Uterus (tissue), 4 donors: ENCODE data around the gene SLC22A2. TPM values are rescaled to one million over a fixed set of nuclear protein-coding genes. Genes with fewer than 3 reads are reported as not detected.

Experiments used
- DNase-seq, 2 donors: peaks; one replicate each; pipeline ENCODE4 v3.0.0-alpha.2; 2019 to 2020
- H3K27ac ChIP-seq, 2 donors: fragments of 200-600 bp; sonication (generic); 1 replicate in 1 of 2; 2 replicates in 1 of 2; pipeline ENCODE4 v1.5.1; 2016 to 2018
- H3K27me3 ChIP-seq, 2 donors: fragments of 200-600 bp; sonication (generic); one replicate each; pipeline ENCODE4 v1.5.1; 2018 to 2019; ENCODE audit warnings: control low read depth in 1 of 2
- H3K36me3 ChIP-seq, 2 donors: fragments of 200-600 bp; sonication (generic); one replicate each; pipeline ENCODE4 v1.5.1; 2019; ENCODE audit warnings: control low read depth in 1 of 2
- H3K4me1 ChIP-seq, 2 donors: fragments of 200-600 bp; sonication (generic); one replicate each; pipeline ENCODE4 v1.5.1; 2018 to 2019; ENCODE audit warnings: control low read depth in 1 of 2
- H3K4me3 ChIP-seq, 2 donors: fragments of 200-600 bp; sonication (generic); 1 replicate in 1 of 2; 2 replicates in 1 of 2; pipeline ENCODE4 v1.5.1; 2018 to 2019; ENCODE audit warnings: mild to moderate bottlenecking in 1 of 2
- H3K9me3 ChIP-seq, 2 donors: fragments of 200-600 bp; sonication (generic); one replicate each; pipeline ENCODE4 v1.5.1; 2019; ENCODE audit warnings: control low read depth in 1 of 2
- POLR2A ChIP-seq, 2 donors: fragments of 450-650 bp; IDR thresholded peaks; one replicate each; pipeline ENCODE4 v1.6.1; 2016; ENCODE audit warnings: antibody characterized with exemption in 2 of 2, mild to moderate bottlenecking in 1 of 2, moderate library complexity in 1 of 2
- intact Hi-C: fragments of 100-400 bp; cut with DNase I; formaldehyde crosslinking; loops from one replicate; pipeline ENCODE4 v1.15.1; 2023; ENCODE audit warnings: low total_unique reads
- total RNA-seq, 4 donors: library from RNA; depleted of rRNA in 3 of 4; stranded (reverse); fragments of >200 nt in 3 of 4; gene quantifications; one replicate each; pipeline versions ENCODE4 v1.1.0 to v1.2.4, GENCODE V29; 2014 to 2023
- TF ChIP-seq, protein P1 (sequence below), 4 experiments: fragments of 200-600 bp in 2 of 4; fragments of 450-650 bp in 2 of 4; sonication (generic) in 2 of 4; IDR thresholded peaks; one replicate each; pipeline ENCODE4 v1.5.1; 2016 to 2019; ENCODE audit warnings: antibody characterized with exemption in 4 of 4, mild to moderate bottlenecking in 2 of 4, moderate library complexity in 1 of 4
- donor health status: DM: yes; HTN: yes; CAD: no.

SLC22A2 gene
- total RNA-seq, 4 donors from 2014 or later, result 0.21 TPM; not detected in 3

DNA sequence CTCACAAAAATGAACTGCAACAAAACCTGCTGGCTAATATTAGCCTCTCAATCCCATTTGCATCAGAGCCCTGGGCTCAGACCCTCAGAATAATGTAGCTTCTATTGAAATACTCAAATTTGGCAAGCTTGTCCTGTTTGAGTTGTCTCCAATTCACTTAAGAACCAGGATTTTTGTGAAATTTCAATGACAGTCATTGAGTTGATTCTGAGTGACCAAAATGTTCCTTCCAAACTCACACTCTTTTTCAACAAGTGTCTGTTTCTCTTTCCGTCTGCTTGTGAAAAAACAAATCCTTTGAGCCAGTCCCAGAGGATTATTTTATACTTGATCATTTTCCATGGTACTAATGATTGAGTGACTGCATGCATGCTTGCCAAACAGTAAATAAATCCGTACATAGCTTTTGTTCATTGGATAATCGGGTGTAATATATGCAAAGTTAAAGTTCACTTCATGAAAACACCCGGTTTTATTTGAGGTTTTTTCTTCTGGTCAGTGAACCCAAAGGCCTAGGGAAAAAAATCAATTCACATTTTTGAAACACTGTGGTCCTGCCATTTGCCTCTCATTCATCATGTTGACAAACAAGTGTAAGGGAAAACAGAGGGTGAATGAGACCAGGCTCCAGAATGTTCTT, 16.4 kb upstream of the SLC22A2 start:
- Histone ChIP-seq H3K4me3 (no peak overlapping the region), H3K4me1 (no peaks in the 10 kb centered on the region), H3K27me3 (no peaks in the 10 kb centered on the region), H3K9me3 (no peaks in the 10 kb centered on the region), H3K27ac (no peak overlapping the region), H3K36me3 (no peaks in the 10 kb centered on the region)
- intact Hi-C loops, result no loop called here
- no peak for TF ChIP-seq POLR2A (IDR thresholded peaks at IDR 0.05)
- TF ChIP-seq, protein P1, sequence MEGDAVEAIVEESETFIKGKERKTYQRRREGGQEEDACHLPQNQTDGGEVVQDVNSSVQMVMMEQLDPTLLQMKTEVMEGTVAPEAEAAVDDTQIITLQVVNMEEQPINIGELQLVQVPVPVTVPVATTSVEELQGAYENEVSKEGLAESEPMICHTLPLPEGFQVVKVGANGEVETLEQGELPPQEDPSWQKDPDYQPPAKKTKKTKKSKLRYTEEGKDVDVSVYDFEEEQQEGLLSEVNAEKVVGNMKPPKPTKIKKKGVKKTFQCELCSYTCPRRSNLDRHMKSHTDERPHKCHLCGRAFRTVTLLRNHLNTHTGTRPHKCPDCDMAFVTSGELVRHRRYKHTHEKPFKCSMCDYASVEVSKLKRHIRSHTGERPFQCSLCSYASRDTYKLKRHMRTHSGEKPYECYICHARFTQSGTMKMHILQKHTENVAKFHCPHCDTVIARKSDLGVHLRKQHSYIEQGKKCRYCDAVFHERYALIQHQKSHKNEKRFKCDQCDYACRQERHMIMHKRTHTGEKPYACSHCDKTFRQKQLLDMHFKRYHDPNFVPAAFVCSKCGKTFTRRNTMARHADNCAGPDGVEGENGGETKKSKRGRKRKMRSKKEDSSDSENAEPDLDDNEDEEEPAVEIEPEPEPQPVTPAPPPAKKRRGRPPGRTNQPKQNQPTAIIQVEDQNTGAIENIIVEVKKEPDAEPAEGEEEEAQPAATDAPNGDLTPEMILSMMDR (IDR thresholded peaks at IDR 0.05), result no peak
- no peak for DNase-seq

DNA sequence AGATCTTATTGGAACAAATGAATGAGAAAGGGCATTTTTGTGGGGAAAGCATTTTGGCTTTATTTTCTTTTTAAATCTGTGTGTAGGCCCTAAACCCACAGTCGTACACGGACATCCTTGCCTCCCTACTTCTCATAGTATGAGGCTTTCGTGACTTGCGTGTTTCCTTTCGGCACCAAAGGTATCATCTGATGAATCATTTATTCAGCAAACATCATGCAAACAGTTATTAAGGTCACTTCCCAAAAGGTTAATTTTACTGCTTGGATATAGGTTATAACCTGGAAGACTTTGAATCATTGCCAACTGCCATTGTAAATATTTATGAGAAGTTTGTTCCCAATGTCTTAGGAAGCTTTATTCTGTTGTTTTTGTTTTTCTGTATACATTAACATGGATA, 15.1 kb upstream of the SLC22A2 start:
- H3K4me1 ChIP-seq, result no peaks in the 10 kb centered on the region
- H3K27ac ChIP-seq, result no peak overlapping the region
- DNase-seq, result no peak
- no peak overlapping the region for H3K4me3 ChIP-seq
- no peaks in the 10 kb centered on the region for H3K27me3 ChIP-seq
- intact Hi-C loops, result no loop called here
- H3K36me3 ChIP-seq, result no peaks in the 10 kb centered on the region
- TF ChIP-seq, protein P1 (IDR thresholded peaks at IDR 0.05), result no peak
- TF ChIP-seq POLR2A (IDR thresholded peaks at IDR 0.05), result no peak
- H3K9me3 ChIP-seq, result no peaks in the 10 kb centered on the region

DNA sequence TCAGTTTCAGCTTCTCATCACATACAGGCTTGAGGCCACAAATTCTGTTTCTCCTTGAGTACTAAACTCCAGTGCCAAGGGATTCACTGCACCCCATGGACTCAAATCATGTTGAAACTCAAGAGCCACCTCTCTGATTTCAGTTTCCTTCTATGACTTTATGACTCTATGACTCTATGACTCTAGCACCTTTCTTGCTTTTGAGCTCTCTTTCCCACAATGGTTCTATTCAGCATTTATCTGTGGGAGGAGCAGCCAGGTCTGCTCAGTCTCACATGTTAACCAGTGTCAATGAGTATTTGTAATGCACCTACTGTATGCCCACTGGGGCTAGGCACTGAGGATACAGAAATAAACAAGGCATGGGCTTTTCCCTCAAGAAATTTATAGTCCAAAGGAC, 14.6 kb upstream of the SLC22A2 start:
- Histone ChIP-seq H3K27ac (no peak overlapping the region), H3K4me1 (no peaks in the 10 kb centered on the region), H3K36me3 (no peaks in the 10 kb centered on the region), H3K9me3 (no peaks in the 10 kb centered on the region), H3K27me3 (no peaks in the 10 kb centered on the region), H3K4me3 (no peak overlapping the region)
- intact Hi-C loops, result no loop called here
- TF ChIP-seq, protein P1 (IDR thresholded peaks at IDR 0.05), result no peak
- no peak for TF ChIP-seq POLR2A (IDR thresholded peaks at IDR 0.05)
- no peak for DNase-seq

DNA sequence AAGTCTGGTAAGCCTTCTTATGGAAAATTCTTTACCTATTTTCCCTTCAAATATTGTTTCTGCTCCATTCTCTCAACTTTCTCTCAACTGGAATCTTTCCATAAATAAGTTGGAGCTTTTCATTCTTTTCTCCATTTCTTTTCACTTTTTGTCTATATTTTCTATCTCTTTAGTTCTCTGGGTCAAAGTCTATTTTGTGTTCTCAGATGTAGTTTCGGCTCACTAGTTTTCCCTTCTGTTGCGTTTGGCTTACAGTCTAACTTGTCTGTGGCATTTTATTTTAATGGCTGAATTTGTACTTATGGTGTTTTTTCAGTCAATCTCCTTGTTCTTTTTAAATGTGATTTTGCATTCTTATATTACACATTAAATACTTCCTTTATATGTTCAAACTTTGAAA, 14.1 kb upstream of the SLC22A2 start:
- intact Hi-C loops, result no loop called here
- Histone ChIP-seq H3K27ac (no peak overlapping the region), H3K36me3 (no peaks in the 10 kb centered on the region), H3K4me1 (no peaks in the 10 kb centered on the region), H3K4me3 (no peak overlapping the region), H3K9me3 (no peaks in the 10 kb centered on the region), H3K27me3 (no peaks in the 10 kb centered on the region)
- DNase-seq, result no peak
- TF ChIP-seq POLR2A (IDR thresholded peaks at IDR 0.05), result no peak
- TF ChIP-seq, protein P1 (IDR thresholded peaks at IDR 0.05), result no peak

DNA sequence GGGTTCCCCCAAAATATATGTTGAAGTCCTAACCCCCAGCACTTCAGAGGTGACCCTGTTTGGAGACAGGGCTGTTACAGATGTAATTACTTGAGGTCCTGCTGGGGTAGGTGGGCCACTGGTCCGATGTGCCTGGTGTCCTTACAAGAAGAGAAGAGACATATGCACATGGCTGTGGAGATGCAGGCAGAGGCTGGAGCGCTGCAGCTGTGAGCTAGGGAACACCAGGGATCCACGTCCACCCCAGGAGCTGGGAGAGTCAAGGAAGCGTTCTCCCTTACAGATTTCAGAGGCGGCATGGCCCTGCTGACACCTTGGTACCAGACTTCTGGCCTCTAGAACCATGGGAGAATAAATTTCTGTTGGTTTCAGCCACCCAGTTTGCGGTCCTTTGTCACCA, 11.7 kb upstream of the SLC22A2 start:
- no peak for DNase-seq
- no peaks in the 10 kb centered on the region for H3K27me3 ChIP-seq
- intact Hi-C loops, result no loop called here

More for the DNA sequence above, 11.7 kb upstream of the SLC22A2 start:
- H3K4me3 ChIP-seq, result no peak overlapping the region
- no peaks in the 10 kb centered on the region for H3K4me1 ChIP-seq
- H3K36me3 ChIP-seq, result no peaks in the 10 kb centered on the region
- no peak overlapping the region for H3K27ac ChIP-seq
- TF ChIP-seq, protein P1 (IDR thresholded peaks at IDR 0.05), result no peak
- TF ChIP-seq POLR2A (IDR thresholded peaks at IDR 0.05), result no peak
- H3K9me3 ChIP-seq, result no peaks in the 10 kb centered on the region
